GM12873 (cell line): ENCODE results near the gene C6orf163.

Experiments
- TF ChIP-seq, protein P1 (sequence below): IDR thresholded peaks from 2 replicates; pipeline ENCODE4 v1.5.1; 2012; ENCODE audit warnings: low read depth, mild to moderate bottlenecking, moderate library complexity, low read length, control low read depth; ENCODE audit not compliant: insufficient read depth; ENCODE audit errors: missing control alignments

Gene C6orf163

DNA sequence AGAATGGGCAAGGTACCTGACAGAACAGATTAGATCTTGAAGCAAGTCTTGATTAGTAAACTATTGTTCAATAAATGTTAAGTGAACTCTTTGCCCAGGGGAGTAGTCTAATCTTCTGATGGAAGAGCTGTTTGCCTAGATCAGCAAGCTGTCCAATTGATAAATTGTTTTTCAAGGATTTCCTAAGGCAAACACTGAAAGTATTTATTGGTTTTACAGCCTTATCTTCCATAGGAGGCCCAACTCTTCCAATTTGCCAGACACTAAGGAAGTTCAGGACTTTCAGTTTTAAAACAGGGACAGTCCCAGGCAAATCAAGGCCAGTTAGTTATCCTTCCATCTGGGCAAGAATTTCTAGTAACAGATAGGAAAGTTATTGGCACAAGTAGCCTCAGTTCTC lies 1.8 kb upstream of the C6orf163 start:
- TF ChIP-seq, protein P1, sequence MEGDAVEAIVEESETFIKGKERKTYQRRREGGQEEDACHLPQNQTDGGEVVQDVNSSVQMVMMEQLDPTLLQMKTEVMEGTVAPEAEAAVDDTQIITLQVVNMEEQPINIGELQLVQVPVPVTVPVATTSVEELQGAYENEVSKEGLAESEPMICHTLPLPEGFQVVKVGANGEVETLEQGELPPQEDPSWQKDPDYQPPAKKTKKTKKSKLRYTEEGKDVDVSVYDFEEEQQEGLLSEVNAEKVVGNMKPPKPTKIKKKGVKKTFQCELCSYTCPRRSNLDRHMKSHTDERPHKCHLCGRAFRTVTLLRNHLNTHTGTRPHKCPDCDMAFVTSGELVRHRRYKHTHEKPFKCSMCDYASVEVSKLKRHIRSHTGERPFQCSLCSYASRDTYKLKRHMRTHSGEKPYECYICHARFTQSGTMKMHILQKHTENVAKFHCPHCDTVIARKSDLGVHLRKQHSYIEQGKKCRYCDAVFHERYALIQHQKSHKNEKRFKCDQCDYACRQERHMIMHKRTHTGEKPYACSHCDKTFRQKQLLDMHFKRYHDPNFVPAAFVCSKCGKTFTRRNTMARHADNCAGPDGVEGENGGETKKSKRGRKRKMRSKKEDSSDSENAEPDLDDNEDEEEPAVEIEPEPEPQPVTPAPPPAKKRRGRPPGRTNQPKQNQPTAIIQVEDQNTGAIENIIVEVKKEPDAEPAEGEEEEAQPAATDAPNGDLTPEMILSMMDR: no peak

GRCh38 chr6:87346700-87347099 lies 2.1 kb downstream of the C6orf163 start:
- TF ChIP-seq, protein P1: no peak

DNA sequence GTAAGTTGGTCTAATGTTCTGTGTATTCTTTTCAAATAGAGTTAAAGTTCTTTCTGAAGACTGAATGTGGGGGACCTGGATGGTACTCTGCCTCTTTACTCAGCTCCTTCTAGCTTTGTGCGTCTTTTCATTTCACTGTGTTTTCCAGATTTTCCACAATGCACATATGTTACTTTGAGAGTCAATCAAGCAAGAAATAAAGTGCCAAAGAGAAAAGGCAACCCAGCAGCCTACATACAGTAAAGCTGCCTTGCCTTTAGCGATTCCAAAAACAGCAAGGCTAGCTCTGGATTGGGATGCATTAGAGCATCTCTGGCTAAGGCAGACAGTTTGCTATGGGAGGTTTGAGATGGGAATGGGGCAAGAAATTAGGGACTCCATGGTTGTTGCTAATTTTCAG lies 5.3 kb downstream of the C6orf163 start:
- TF ChIP-seq, protein P1: no peak

GRCh38 chr6:87350516-87350915 lies 5.9 kb downstream of the C6orf163 start:
- TF ChIP-seq, protein P1: no peak

- TF ChIP-seq, protein P1: no peak
Measured at GRCh38 chr6:87351583-87351982, 7.0 kb downstream of the C6orf163 start.

DNA sequence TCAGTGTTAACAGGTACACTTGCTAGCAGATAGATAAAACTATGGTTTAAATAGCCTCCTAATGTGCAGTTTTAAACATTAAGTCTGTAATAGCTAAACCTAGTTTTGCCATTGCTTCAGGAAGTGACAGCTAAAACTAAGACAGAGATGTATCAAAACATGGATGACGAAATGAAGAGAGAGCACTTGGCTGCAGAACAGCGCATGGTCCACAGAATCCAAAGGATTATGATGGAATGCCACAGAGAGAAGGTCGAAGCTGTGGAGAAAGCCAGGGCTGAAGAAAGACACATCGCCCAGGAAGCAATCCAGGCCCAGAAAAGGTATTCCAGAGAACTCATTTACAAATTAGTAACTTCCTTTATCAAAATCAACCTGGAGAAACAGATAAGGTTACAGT lies 11.6 kb downstream of the C6orf163 start:
- TF ChIP-seq, protein P1: no peak

GRCh38 chr6:87357479-87358196 lies 13.0 kb downstream of the C6orf163 start:
- TF ChIP-seq, protein P1: no peak
